Spinal cord (tissue), 10 donors: ENCODE data around the gene FXR2. TPM values are rescaled to one million over a fixed set of nuclear protein-coding genes. Genes with fewer than 3 reads are reported as not detected.
A peak's percentile ranks its signal among the peaks of the same experiment; 100 is the strongest.
"Not testable (repeated sequence)": the region's sequence is repeated elsewhere in the genome, so short reads cannot be mapped to it uniquely, and the experiment has no call there.

Experiments
- DNase-seq, 6 donors: peaks; one replicate each; pipeline versions ENCODE4 v3.0.0 to v3.0.0-alpha.2; 2013 to 2015; ENCODE audit warnings: low spot score in 6 of 6, low read depth in 4 of 6
- H3K27ac ChIP-seq: one replicate; pipeline ENCODE4 v1.5.1; 2013; ENCODE audit warnings: low read depth, low read length, control low read depth
- H3K27me3 ChIP-seq: one replicate; pipeline ENCODE4 v1.6.1; 2013; ENCODE audit warnings: low read length; ENCODE audit not compliant: control insufficient read depth, insufficient read depth
- H3K36me3 ChIP-seq: one replicate; pipeline ENCODE4 v1.6.1; 2013; ENCODE audit warnings: low read length; ENCODE audit not compliant: control insufficient read depth, insufficient read depth
- H3K4me1 ChIP-seq: one replicate; pipeline ENCODE4 v1.6.1; 2013; ENCODE audit warnings: low read length; ENCODE audit not compliant: control insufficient read depth, insufficient read depth
- H3K4me3 ChIP-seq: one replicate; pipeline ENCODE4 v1.5.1; 2013; ENCODE audit warnings: low read depth, low read length, control low read depth
- H3K9me3 ChIP-seq: one replicate; pipeline ENCODE4 v1.6.1; 2013; ENCODE audit warnings: low read length; ENCODE audit not compliant: control insufficient read depth, insufficient read depth
- WGBS: methylation state at CpG from one replicate; pipeline ENCODE4 v1.1.5; 2013; ENCODE audit warnings: missing lambda C conversion rate; ENCODE audit not compliant: insufficient coverage; 5-methylcytosine and 5-hydroxymethylcytosine counted together
- polyA plus RNA-seq, 2 donors: library from polyadenylated mRNA; unstranded; fragments of 120-200 nt; gene quantifications; one replicate each; pipeline ENCODE4 v1.2.1, GENCODE V29; 2013; ENCODE audit not compliant: insufficient read length in 2 of 2
- total RNA-seq, 2 donors: library from RNA; depleted of rRNA in 1 of 2; stranded (reverse); fragments of 120-200 nt in 1 of 2; fragments of >200 nt in 1 of 2; gene quantifications; one replicate each; pipeline versions ENCODE4 v1.2.3 to v1.2.4, GENCODE V29; 2013 to 2014
- donor health status: healthy.

FXR2 gene
- total and polyA plus RNA-seq, 4 donors = 35.4 to 66.8 (median 56.7) TPM

- WGBS = 9% methylated on average over 15 of the region's 28 CpGs
Observed at GRCh38 chr17:7615265-7615747, 609 bp upstream of the FXR2 start.

GRCh38 chr17:7613769-7614424, 800 bp downstream of the FXR2 start:
- H3K27ac ChIP-seq = peak overlapping the region; percentile 64
- WGBS = 7% methylated on average over 20 of the region's 20 CpGs

More at GRCh38 chr17:7615265-7615747, 609 bp upstream of the FXR2 start:
- Histone ChIP-seq H3K4me1 (peaks cover 16% of the 10 kb centered on the region), H3K9me3 (no peaks in the 10 kb centered on the region), H3K27ac (peak overlapping the region; percentile 78), H3K4me3 (peak overlapping the region; percentile 44), H3K36me3 (peaks cover 6% of the 10 kb centered on the region), H3K27me3 (no peaks in the 10 kb centered on the region)
- no peak for DNase-seq

GRCh38 chr17:7612294-7612640, 2.4 kb downstream of the FXR2 start:
- peaks cover 16% of the 10 kb centered on the region for H3K4me1 ChIP-seq
- H3K36me3 ChIP-seq = peaks cover 8% of the 10 kb centered on the region
- H3K4me3 ChIP-seq = no peak overlapping the region
- H3K27me3 ChIP-seq = no peaks in the 10 kb centered on the region
- DNase-seq = no peak
- no peak overlapping the region for H3K27ac ChIP-seq
- no peaks in the 10 kb centered on the region for H3K9me3 ChIP-seq
- WGBS = 75% methylated on average over 1 of the region's 1 CpG

More at GRCh38 chr17:7613769-7614424, 800 bp downstream of the FXR2 start:
- peak in 1 of 6 donors; percentile 3 for DNase-seq
- Histone ChIP-seq H3K9me3 (no peaks in the 10 kb centered on the region), H3K27me3 (no peaks in the 10 kb centered on the region), H3K4me3 (peak overlapping the region; percentile 86), H3K4me1 (peaks cover 16% of the 10 kb centered on the region), H3K36me3 (peaks cover 6% of the 10 kb centered on the region)

- no peaks in the 10 kb centered on the region for H3K9me3 ChIP-seq
- no peaks in the 10 kb centered on the region for H3K27me3 ChIP-seq
- H3K4me3 ChIP-seq = no peak overlapping the region
- peaks cover 8% of the 10 kb centered on the region for H3K36me3 ChIP-seq
- DNase-seq = no peak
- WGBS = no CpG with 5 or more reads among the region's 3 CpGs
- H3K4me1 ChIP-seq = peaks cover 16% of the 10 kb centered on the region
- no peak overlapping the region for H3K27ac ChIP-seq
Observed at GRCh38 chr17:7611635-7612293, 2.9 kb downstream of the FXR2 start.

GRCh38 chr17:7610641-7611040, 4.1 kb downstream of the FXR2 start:
- H3K27me3 ChIP-seq = no peaks in the 10 kb centered on the region
- peaks cover 16% of the 10 kb centered on the region for H3K4me1 ChIP-seq

GRCh38 chr17:7606280-7606679, 8.4 kb downstream of the FXR2 start:
- H3K27ac ChIP-seq = no peak overlapping the region
- 100% methylated on average over 2 of the region's 4 CpGs for WGBS

More at GRCh38 chr17:7610641-7611040, 4.1 kb downstream of the FXR2 start:
- WGBS = 100% methylated on average over 1 of the region's 2 CpGs
- H3K9me3 ChIP-seq = no peaks in the 10 kb centered on the region
- peaks cover 11% of the 10 kb centered on the region for H3K36me3 ChIP-seq
- DNase-seq = no peak
- H3K27ac ChIP-seq = no peak overlapping the region
- no peak overlapping the region for H3K4me3 ChIP-seq

GRCh38 chr17:7597561-7597960, 17.1 kb downstream of the FXR2 start:
- no CpG with 5 or more reads among the region's 5 CpGs for WGBS

More at GRCh38 chr17:7606280-7606679, 8.4 kb downstream of the FXR2 start:
- DNase-seq = no peak
- Histone ChIP-seq H3K9me3 (no peaks in the 10 kb centered on the region), H3K4me1 (peaks cover 2% of the 10 kb centered on the region), H3K4me3 (no peak overlapping the region), H3K27me3 (no peaks in the 10 kb centered on the region), H3K36me3 (peaks cover 48% of the 10 kb centered on the region)

GRCh38 chr17:7593296-7593695, 21.4 kb downstream of the FXR2 start:
- WGBS = 90% methylated on average over 2 of the region's 12 CpGs
- H3K4me3 ChIP-seq = no peak overlapping the region
- H3K4me1 ChIP-seq = peaks cover 17% of the 10 kb centered on the region
- no peak overlapping the region for H3K27ac ChIP-seq
- H3K36me3 ChIP-seq = peaks cover 94% of the 10 kb centered on the region
- no peak for DNase-seq
- no peaks in the 10 kb centered on the region for H3K9me3 ChIP-seq
- H3K27me3 ChIP-seq = no peaks in the 10 kb centered on the region

More at GRCh38 chr17:7597561-7597960, 17.1 kb downstream of the FXR2 start:
- H3K27ac ChIP-seq, H3K9me3 ChIP-seq, H3K27me3 ChIP-seq, DNase-seq, H3K4me1 ChIP-seq, H3K4me3 ChIP-seq: not testable (repeated sequence)
- peaks cover 94% of the 10 kb centered on the region for H3K36me3 ChIP-seq

GRCh38 chr17:7592422-7593021, 22.2 kb downstream of the FXR2 start:
- H3K36me3 ChIP-seq = peaks cover 97% of the 10 kb centered on the region
- H3K4me3 ChIP-seq = no peak overlapping the region
- no peaks in the 10 kb centered on the region for H3K27me3 ChIP-seq
- H3K9me3 ChIP-seq = no peaks in the 10 kb centered on the region
- DNase-seq = no peak
- H3K27ac ChIP-seq = no peak overlapping the region
- peaks cover 24% of the 10 kb centered on the region for H3K4me1 ChIP-seq
- WGBS = 94% methylated on average over 10 of the region's 23 CpGs
